Stimulated activated CD4-positive, alpha-beta T cell treated with anti-CD3 and anti-CD28 coated beads, Interleukin-12 subunit alpha, Interleukin-12 subunit beta, amount 100 ng/mL, for 4 hours (primary cell): ENCODE results near the gene SCAP.
"Not testable (repeated sequence)": the region's sequence is repeated elsewhere in the genome, so short reads cannot be mapped to it uniquely, and the experiment has no call there.

Experiments
- DNase-seq: peaks from one replicate; pipeline ENCODE4 v3.0.0-alpha.2; 2020

The SCAP gene

DNA sequence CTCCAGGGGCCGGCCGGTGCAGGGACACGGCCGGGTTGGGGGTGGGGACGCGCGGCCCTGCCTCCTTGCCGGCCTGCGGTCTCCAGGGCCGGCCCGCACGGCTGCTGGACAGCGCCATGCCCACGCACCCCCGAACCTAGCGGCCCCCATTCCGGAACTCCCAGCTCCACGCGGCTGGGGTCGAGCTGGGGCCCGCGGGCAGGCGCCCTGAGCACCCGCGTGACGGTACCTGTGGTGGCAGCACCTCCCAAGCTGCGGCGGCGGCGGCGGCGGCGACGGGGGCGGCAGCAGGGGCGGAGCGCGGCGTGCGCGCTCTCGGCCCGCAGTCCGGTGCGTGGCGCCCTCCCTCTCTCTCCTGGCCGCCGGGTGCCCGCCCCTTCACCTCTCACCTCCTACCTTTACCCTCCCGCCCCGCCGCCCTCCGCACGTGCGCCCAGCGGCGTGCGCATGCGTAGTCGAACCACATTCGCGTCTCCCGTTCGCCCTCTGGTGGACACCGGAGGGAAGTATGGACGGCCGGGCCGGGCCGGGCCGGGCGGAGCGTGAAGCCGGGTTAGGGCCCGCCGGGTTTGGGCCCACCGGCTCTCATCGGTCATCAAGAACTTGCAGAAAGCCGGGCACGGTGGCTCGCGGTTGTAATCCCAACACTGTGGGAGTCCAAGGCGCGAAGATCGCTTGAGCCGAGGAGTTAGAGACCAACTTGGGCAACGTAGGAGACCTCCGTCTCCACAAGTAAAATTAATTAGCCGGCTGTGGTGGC, at the start of gene SCAP:
SCAP (minus strand) TSS at position 372 of the 760 bp plus-strand sequence. CDS start 32,948 bp downstream, outside the sequence.
- peak; percentile 96 for DNase-seq

- DNase-seq, result no peak
Observed at GRCh38 chr3:47523310-47524073, 47.8 kb upstream of the SCAP start.

- peak; percentile 64 for DNase-seq
Observed at GRCh38 chr3:47522082-47522987, 46.6 kb upstream of the SCAP start.

- no peak for DNase-seq
Observed at GRCh38 chr3:47520756-47521155, 45.0 kb upstream of the SCAP start.

- DNase-seq, result no peak
Observed at GRCh38 chr3:47517937-47518336, 42.2 kb upstream of the SCAP start.

DNA sequence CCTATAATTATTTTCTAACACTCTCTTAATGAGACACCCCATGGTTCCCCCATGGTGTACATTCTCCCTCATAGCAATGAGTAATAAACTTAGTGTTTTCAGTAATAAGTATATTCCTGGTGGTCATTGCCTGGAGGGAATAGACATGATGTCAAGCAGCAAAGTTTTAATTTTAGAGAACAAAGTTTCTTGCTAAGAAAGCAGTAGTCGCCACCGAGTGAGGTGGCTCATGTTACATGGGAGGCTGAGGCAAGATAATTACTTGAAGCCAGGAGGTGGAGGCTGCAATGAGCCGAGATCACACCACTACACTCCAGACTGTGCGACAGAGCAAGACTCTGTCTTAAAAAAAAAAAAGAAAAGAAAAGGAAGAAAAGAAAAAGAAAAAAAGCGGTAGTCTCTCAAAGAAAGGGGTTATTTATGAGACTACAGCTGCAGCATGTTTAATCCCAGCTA, 40.2 kb upstream of the SCAP start:
- no peak for DNase-seq

DNA sequence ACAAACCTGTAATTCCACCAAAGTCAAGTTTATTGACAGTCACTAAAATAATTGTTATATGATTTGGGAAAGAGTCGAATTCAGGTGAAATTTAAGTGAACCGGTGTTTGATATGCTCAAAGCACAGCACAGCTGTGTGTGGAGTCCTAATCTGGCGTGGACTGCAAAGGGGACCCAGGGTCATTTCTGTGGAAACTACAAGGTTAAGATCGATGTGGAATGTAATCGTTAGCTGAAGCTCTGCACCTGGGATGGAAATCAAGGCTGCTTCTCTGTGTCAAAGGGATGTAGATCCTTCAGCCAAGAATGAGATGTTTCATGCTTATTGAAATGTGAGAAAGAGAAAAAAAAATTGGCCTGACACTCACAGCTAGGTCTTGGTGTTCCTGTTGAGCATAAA, 39.4 kb upstream of the SCAP start:
- DNase-seq, result no peak

GRCh38 chr3:47513125-47513929, 37.6 kb upstream of the SCAP start, which contains the start of gene ELP6:
Gene ELP6 (minus strand): TSS chr3:47513712. CDS start chr3:47513590, 122 bp downstream.
- DNase-seq, result peak; percentile 95

- peak; percentile 21 for DNase-seq
Observed at GRCh38 chr3:47512416-47513124, 36.8 kb upstream of the SCAP start.

- DNase-seq, result not testable (repeated sequence)
Observed at GRCh38 chr3:47505267-47505666, 29.5 kb upstream of the SCAP start.

GRCh38 chr3:47504113-47504512, 28.4 kb upstream of the SCAP start:
- no peak for DNase-seq

- no peak for DNase-seq
Observed at GRCh38 chr3:47503033-47503432, 27.3 kb upstream of the SCAP start.

GRCh38 chr3:47496892-47497291, 21.2 kb upstream of the SCAP start:
- no peak for DNase-seq

DNA sequence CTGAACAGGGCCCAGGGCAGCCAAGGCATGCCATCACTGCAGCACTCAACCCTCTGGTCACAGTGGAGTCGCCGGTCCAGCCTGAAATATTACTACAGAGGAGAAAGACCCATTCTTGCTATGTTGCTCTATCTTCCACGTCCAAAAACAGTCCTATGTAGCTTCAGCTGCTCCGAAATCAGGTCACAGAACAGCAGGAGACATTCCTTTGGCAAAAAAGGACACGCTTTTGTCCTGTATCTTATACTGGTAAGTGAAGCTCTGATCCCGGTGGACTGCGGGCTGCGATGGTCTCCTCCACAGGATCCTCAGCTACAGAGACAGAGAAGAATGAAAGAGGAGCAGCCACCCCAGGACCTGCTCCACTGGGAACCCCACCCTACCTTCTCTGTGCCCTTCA, 20.1 kb upstream of the SCAP start:
- DNase-seq, result no peak

DNA sequence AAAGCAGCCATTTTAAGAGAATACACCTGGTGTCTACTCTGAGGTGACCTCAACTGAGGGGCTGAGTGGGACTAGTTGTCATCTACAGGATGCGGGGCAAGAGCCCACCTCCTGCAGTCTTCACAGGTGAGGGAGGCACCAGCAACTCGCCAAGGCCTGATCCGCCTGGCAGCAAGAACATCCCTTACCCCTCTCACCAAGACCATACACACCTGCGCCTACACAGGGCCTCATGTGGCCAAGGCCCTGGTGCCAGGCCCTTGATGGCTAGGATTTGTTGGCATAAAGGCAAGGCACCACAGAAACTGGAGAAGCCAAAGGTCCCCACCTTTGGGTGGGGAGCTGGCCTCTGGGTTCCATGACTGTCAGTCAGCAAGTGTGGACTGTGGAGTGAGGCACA, 19.4 kb upstream of the SCAP start:
- no peak for DNase-seq

DNA sequence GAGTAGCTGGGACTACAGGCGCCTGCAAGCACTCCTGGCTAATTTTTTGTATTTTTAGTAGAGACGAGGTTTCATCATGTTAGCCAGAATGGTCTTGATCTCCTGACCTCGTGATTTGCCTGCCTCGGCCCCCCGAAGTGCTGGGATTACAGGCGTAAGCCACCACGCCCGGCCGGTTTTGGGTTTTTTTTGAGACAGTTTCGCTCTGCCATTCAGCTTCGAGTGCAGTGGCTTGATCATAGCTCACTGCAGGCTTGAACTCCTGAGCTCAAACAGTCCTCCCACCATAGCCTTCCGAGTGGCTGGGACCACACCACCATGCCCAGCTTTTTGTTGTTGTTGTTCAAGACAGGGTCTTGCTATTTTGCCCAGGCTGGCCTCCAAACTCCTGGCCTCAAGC, 16.0 kb upstream of the SCAP start:
- DNase-seq, result no peak

DNA sequence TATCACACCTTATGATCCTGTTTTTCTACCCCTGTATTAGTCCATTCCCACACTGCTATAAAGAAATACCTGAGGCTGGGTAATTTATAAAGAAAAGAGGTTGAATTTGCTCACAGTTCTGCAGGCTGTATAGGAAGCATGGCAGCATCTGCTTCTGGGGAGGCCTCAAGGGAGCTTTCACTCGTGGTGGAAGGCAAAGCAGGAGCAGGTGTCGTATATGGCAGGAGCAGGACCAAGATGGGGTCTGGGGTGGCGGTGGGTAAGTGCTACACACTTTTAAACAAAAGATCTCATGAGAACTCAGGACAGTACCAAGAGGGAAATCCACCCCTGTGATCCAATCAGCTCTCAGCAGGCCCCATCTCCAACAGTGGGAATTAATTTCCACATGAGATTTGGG, 15.4 kb upstream of the SCAP start:
- no peak for DNase-seq

DNA sequence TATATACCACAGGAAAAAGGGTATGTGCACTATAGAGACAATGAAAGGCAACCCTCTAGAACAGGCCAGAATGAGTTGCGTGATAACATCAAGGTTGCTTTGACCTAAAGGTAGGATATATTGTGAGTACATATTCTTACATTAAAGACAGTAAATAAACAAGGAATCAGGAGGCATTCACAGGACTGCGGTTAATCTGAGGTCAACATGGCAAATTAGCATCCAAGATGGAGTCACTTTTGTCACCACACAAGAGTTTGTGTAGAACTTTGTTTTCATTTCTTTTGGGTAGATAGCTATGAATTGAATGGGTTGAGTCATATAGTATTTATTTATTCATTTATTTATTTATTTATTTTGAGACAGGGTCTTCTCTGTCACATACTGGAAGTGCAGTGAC, 11.5 kb upstream of the SCAP start:
- no peak for DNase-seq

GRCh38 chr3:47485812-47486211, 10.1 kb upstream of the SCAP start:
- DNase-seq, result no peak

GRCh38 chr3:47482366-47482765, 6.6 kb upstream of the SCAP start:
- DNase-seq, result no peak

GRCh38 chr3:47481763-47482162, 6.0 kb upstream of the SCAP start:
- DNase-seq, result not testable (repeated sequence)
